PC-9 (cell line): ENCODE measurements around the gene TPP1. TPM values are rescaled to one million over a fixed set of nuclear protein-coding genes. Genes with fewer than 3 reads are reported as not detected.

ENCODE experiments used
- BruUV-seq: library from RNA; stranded (reverse); fragments of 400-500 nt; replicated peaks from 2 replicates; lab custom pipeline; 2021; lab: Mats Ljungman, UMichigan
- CTCF ChIA-PET: fragments of 300-600 bp; sonication (Branson Sonifier 250); formaldehyde crosslinking; loops from one replicate; lab custom pipeline; 2022; ENCODE audit warnings: antibody characterized with exemption; lab: Charles Lee
- POLR2A ChIA-PET: fragments of 300-600 bp; sonication (Branson Sonifier 250); formaldehyde crosslinking; loops from one replicate; lab custom pipeline; 2022; ENCODE audit warnings: antibody characterized with exemption; ENCODE audit not compliant: unreplicated experiment; lab: Charles Lee
- DNase-seq, 2 experiments: peaks; one replicate each; pipeline versions ENCODE4 v3.0.0 to v3.0.0-alpha.2; 2015 to 2022; ENCODE audit warnings: mixed read lengths in 1 of 2
- H2AFZ ChIP-seq: fragments of 200-600 bp; sonication (generic); 2 replicates; pipeline ENCODE4 v1.8.1; 2017; ENCODE audit warnings: antibody characterized with exemption
- H3F3A ChIP-seq: fragments of 200-600 bp; sonication (generic); 2 replicates; pipeline ENCODE4 v1.8.1; 2017; ENCODE audit warnings: antibody characterized with exemption, mild to moderate bottlenecking, low read depth; ENCODE audit not compliant: insufficient read depth
- H3K27ac ChIP-seq: fragments of 200-600 bp; sonication (generic); 2 replicates; pipeline ENCODE4 v1.6.1; 2016; ENCODE audit warnings: mixed run types
- H3K27me3 ChIP-seq: fragments of 200-600 bp; sonication (generic); 2 replicates; pipeline ENCODE4 v1.6.1; 2016; ENCODE audit warnings: low read depth, mixed run types; ENCODE audit not compliant: insufficient read depth
- H3K36me3 ChIP-seq: fragments of 200-600 bp; sonication (generic); 2 replicates; pipeline ENCODE4 v1.6.1; 2016; ENCODE audit warnings: low read depth, mixed run types
- H3K4me1 ChIP-seq: fragments of 200-600 bp; sonication (generic); replicated peaks from 2 replicates; pipeline ENCODE4 v1.6.1; 2016; ENCODE audit warnings: mixed run types; ENCODE audit not compliant: insufficient read depth
- H3K4me2 ChIP-seq: fragments of 200-600 bp; sonication (generic); 2 replicates; pipeline ENCODE4 v1.6.1; 2017; ENCODE audit warnings: mixed run types
- H3K4me3 ChIP-seq: fragments of 200-600 bp; sonication (generic); 2 replicates; pipeline ENCODE4 v1.6.1; 2016; ENCODE audit warnings: mixed run types
- H3K79me2 ChIP-seq: fragments of 200-600 bp; sonication (generic); 2 replicates; pipeline ENCODE4 v1.6.1; 2017; ENCODE audit warnings: low read depth, mixed run types
- H3K9me2 ChIP-seq: fragments of 200-600 bp; sonication (generic); 2 replicates; pipeline ENCODE4 v1.8.1; 2017; ENCODE audit warnings: mild to moderate bottlenecking; ENCODE audit not compliant: insufficient read depth
- H3K9me3 ChIP-seq: fragments of 200-600 bp; sonication (generic); 2 replicates; pipeline ENCODE4 v1.8.1; 2016; ENCODE audit warnings: low read depth; ENCODE audit not compliant: insufficient read depth
- H4K20me1 ChIP-seq: fragments of 200-600 bp; sonication (generic); 2 replicates; pipeline ENCODE4 v1.8.1; 2017; ENCODE audit not compliant: insufficient read depth
- CTCF ChIP-seq: fragments of 200-600 bp; sonication (generic); conservative IDR thresholded peaks from 2 replicates; pipeline ENCODE4 v1.6.1; 2017; ENCODE audit warnings: mixed run types, antibody characterized with exemption, mild to moderate bottlenecking, moderate library complexity
- EZH2 ChIP-seq: fragments of 200-600 bp; sonication (generic); IDR thresholded peaks from 2 replicates; pipeline ENCODE4 v1.8.0; 2017; ENCODE audit warnings: antibody characterized with exemption, low read depth
- intact Hi-C: fragments of 100-400 bp; cut with micrococcal nuclease; formaldehyde crosslinking; loops from one replicate; pipeline ENCODE4 v1.10.0; 2022; ENCODE audit not compliant: unreplicated experiment
- total RNA-seq: library from RNA; stranded (reverse); gene quantifications from 2 replicates; pipeline ENCODE4 v1.2.3, GENCODE V29; 2021

Gene TPP1
- total RNA-seq, 1 experiment from 2014 or later = 31.4 TPM

- ChIA-PET POLR2A (no interaction called here), CTCF (no interaction called here)
- Histone ChIP-seq H2AFZ (no peak overlapping the region), H3K36me3 (no peaks in the 10 kb centered on the region), H3K27ac (no peak overlapping the region), H3K27me3 (no peaks in the 10 kb centered on the region), H4K20me1 (no peaks in the 10 kb centered on the region), H3F3A (no peaks in the 10 kb centered on the region), H3K4me2 (no peak overlapping the region), H3K4me3 (no peak overlapping the region), H3K79me2 (no peaks in the 10 kb centered on the region), H3K4me1 (no peaks in the 10 kb centered on the region), H3K9me2 (no peaks in the 10 kb centered on the region), H3K9me3 (no peaks in the 10 kb centered on the region)
- intact Hi-C loops = no loop called here
- no TSS peak for BruUV-seq
- TF ChIP-seq CTCF = no peak
- no peak for TF ChIP-seq EZH2
- no peak for DNase-seq
Observed at GRCh38 chr11:6625156-6625831, 6.1 kb upstream of the TPP1 start.

GRCh38 chr11:6623391-6624363 lies 4.5 kb upstream of the TPP1 start:
- peaks cover 1% of the 10 kb centered on the region; the same call in 1 of the 2 replicates for H3K79me2 ChIP-seq
- no TSS peak for BruUV-seq
- no peak overlapping the region for H3K27ac ChIP-seq

More at GRCh38 chr11:6623391-6624363, 4.5 kb upstream of the TPP1 start:
- DNase-seq = no peak
- TF ChIP-seq EZH2 (no peak), CTCF (no peak)
- POLR2A ChIA-PET = no interaction called here
- intact Hi-C loops = no loop called here
- no peaks in the 10 kb centered on the region for H3K9me2 ChIP-seq
- no peaks in the 10 kb centered on the region for H3F3A ChIP-seq
- H3K4me1 ChIP-seq = peaks cover 4% of the 10 kb centered on the region; the same call in 1 of the 2 replicates
- no peaks in the 10 kb centered on the region for H3K27me3 ChIP-seq
- no peaks in the 10 kb centered on the region for H4K20me1 ChIP-seq
- H2AFZ ChIP-seq = no peak overlapping the region
- no peak overlapping the region for H3K4me3 ChIP-seq
- no peaks in the 10 kb centered on the region for H3K36me3 ChIP-seq
- CTCF ChIA-PET = no interaction called here
- H3K4me2 ChIP-seq = no peak overlapping the region
- no peaks in the 10 kb centered on the region for H3K9me3 ChIP-seq
